ENCODE results near the gene ZNF503.

ZNF503 gene

GRCh38 chr10:75358835-75359421 lies 42.6 kb downstream of the ZNF503 start:
- Histone ChIP-seq H3K27ac (no peak overlapping the region), H3K36me3 (no peaks in the 10 kb centered on the region), H3K4me3 (ENCODE audit: low read depth in 1 of 2, low read length in 1 of 2) (no peak overlapping the region), H3K9me3 (no peaks in the 10 kb centered on the region), H3K4me1 (ENCODE audit: control insufficient read depth in 1 of 2, insufficient read depth in 1 of 2, low read depth in 1 of 2, low read length in 1 of 2) (peaks cover 11 to 14% of the 10 kb centered on the region in 2 experiments), H3K27me3 (no peaks in the 10 kb centered on the region)
- TF ChIP-seq, protein P1, sequence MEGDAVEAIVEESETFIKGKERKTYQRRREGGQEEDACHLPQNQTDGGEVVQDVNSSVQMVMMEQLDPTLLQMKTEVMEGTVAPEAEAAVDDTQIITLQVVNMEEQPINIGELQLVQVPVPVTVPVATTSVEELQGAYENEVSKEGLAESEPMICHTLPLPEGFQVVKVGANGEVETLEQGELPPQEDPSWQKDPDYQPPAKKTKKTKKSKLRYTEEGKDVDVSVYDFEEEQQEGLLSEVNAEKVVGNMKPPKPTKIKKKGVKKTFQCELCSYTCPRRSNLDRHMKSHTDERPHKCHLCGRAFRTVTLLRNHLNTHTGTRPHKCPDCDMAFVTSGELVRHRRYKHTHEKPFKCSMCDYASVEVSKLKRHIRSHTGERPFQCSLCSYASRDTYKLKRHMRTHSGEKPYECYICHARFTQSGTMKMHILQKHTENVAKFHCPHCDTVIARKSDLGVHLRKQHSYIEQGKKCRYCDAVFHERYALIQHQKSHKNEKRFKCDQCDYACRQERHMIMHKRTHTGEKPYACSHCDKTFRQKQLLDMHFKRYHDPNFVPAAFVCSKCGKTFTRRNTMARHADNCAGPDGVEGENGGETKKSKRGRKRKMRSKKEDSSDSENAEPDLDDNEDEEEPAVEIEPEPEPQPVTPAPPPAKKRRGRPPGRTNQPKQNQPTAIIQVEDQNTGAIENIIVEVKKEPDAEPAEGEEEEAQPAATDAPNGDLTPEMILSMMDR (IDR thresholded peaks at IDR 0.05), result no peak

DNA sequence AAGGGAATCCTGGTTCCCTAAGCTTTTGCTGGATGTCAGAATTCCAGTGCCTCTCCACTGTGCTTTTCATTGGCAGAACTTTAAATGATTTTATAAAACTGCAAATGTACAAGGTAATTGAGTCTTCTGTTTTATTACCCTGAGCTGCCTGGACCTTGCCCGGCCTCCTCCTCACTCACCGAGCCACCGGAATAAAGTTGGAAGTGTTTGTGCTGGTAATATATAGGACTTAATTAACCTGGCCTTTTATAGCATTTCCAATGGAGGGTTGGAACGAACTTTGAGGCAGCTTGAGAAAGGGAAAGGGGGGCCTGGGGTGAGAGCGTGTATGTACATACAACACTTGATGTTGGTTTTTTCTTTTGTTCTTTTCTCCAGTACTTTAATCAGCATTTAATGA lies 43.4 kb downstream of the ZNF503 start:
- H3K27me3 ChIP-seq, result no peaks in the 10 kb centered on the region
- no peak overlapping the region for H3K27ac ChIP-seq
- H3K9me3 ChIP-seq, result no peaks in the 10 kb centered on the region
- TF ChIP-seq, protein P1 (IDR thresholded peaks at IDR 0.05), result no peak
- H3K36me3 ChIP-seq, result no peaks in the 10 kb centered on the region
- H3K4me1 ChIP-seq (ENCODE audit: control insufficient read depth in 1 of 2, insufficient read depth in 1 of 2, low read depth in 1 of 2, low read length in 1 of 2), result peaks cover 11 to 14% of the 10 kb centered on the region in 2 experiments
- no peak overlapping the region for H3K4me3 ChIP-seq (ENCODE audit: low read depth in 1 of 2, low read length in 1 of 2)

- TF ChIP-seq, protein P1 (IDR thresholded peaks at IDR 0.05), result no peak
These were observed 44.1 kb downstream of the ZNF503 start for GRCh38 chr10:75357500-75357899.

DNA sequence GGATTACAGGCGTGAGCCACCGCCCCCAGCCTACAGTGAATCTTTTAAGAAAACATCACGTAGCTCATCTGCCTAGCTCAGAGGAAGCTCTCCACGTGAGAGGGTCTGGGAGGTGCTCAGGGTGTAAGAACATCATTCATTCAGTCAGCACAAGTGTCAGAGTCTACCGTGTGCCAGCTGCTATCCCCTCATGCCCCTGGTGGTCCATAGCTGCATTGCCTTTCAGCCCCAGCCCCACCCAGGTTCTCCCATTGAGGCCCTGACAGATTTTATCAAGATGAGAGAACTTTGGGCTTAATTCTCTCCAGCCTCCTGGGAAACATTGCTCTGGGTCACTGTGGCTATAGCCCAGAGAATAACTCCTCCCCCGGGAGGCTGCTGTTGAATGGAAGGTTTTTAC lies 45.1 kb downstream of the ZNF503 start:
- Histone ChIP-seq H3K9me3 (no peaks in the 10 kb centered on the region), H3K27ac (no peak overlapping the region), H3K4me1 (ENCODE audit: control insufficient read depth in 1 of 2, insufficient read depth in 1 of 2, low read depth in 1 of 2, low read length in 1 of 2) (peaks cover 11 to 14% of the 10 kb centered on the region in 2 experiments), H3K27me3 (no peaks in the 10 kb centered on the region), H3K4me3 (ENCODE audit: low read depth in 1 of 2, low read length in 1 of 2) (no peak overlapping the region), H3K36me3 (no peaks in the 10 kb centered on the region)
- TF ChIP-seq, protein P1 (IDR thresholded peaks at IDR 0.05), result no peak

More at GRCh38 chr10:75357500-75357899, 44.1 kb downstream of the ZNF503 start:
- no peaks in the 10 kb centered on the region for H3K36me3 ChIP-seq
- H3K27me3 ChIP-seq, result no peaks in the 10 kb centered on the region
- no peaks in the 10 kb centered on the region for H3K9me3 ChIP-seq
- H3K4me3 ChIP-seq (ENCODE audit: low read depth in 1 of 2, low read length in 1 of 2), result no peak overlapping the region
- no peak overlapping the region for H3K27ac ChIP-seq
- H3K4me1 ChIP-seq (ENCODE audit: control insufficient read depth in 1 of 2, insufficient read depth in 1 of 2, low read depth in 1 of 2, low read length in 1 of 2), result peaks cover 11 to 14% of the 10 kb centered on the region in 2 experiments

DNA sequence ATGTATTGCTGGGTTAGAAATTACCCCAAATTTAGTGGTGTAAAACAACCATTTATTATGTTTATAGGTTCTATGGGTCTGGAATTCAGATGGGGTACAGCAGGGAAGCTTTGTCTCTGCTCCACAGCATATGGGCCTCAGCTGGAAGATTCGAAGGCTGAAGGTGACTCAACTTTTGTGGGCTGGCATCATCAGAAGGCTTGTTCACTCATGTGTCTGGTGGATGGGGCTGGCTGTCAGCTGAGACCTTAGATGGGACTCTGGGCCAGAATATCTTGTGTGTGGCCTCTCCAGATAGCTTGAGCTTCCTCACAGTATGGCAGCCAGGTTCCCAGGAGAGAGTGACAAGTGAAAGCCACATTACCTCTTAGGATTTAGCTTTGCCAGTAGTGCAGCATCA lies 45.9 kb downstream of the ZNF503 start:
- H3K9me3 ChIP-seq, result no peaks in the 10 kb centered on the region
- no peaks in the 10 kb centered on the region for H3K36me3 ChIP-seq
- no peaks in the 10 kb centered on the region for H3K27me3 ChIP-seq
- H3K4me3 ChIP-seq (ENCODE audit: low read depth in 1 of 2, low read length in 1 of 2), result no peak overlapping the region
- H3K27ac ChIP-seq, result no peak overlapping the region
- H3K4me1 ChIP-seq (ENCODE audit: control insufficient read depth in 1 of 2, insufficient read depth in 1 of 2, low read depth in 1 of 2, low read length in 1 of 2), result peaks cover 11 to 14% of the 10 kb centered on the region in 2 experiments
- TF ChIP-seq, protein P1 (IDR thresholded peaks at IDR 0.05), result no peak
